Measurements from ENCODE around the gene TEX38.

GRCh38 chr1:46654012-46654411 lies 17.6 kb upstream of the TEX38 start:
- TF ChIP-seq TGIF2 (CRISPR knock-in tag; IDR thresholded peaks at IDR 0.05) (no peak), POLR2AphosphoS5 (IDR thresholded peaks at IDR 0.05; ENCODE audit: low read depth, low read length) (no peak), RAD21 (CRISPR knock-in tag; IDR thresholded peaks at IDR 0.05) (no peak), ELF4 (CRISPR knock-in tag; IDR thresholded peaks at IDR 0.05; ENCODE audit: borderline replicate concordance) (no peak), CTCF (CRISPR knock-in tag; IDR thresholded peaks at IDR 0.05) (no peak), ZNF33A (CRISPR knock-in tag; IDR thresholded peaks at IDR 0.05; ENCODE audit: borderline replicate concordance) (no peak), FOSL1 (CRISPR knock-in tag; IDR thresholded peaks at IDR 0.05; ENCODE audit: borderline replicate concordance) (no peak), ZNF670 (CRISPR knock-in tag; IDR thresholded peaks at IDR 0.05; ENCODE audit: borderline replicate concordance) (no peak), EZH2 (conservative IDR thresholded peaks at IDR 0.05; ENCODE audit: low read depth, low read length) (no peak), ZKSCAN8 (CRISPR knock-in tag; IDR thresholded peaks at IDR 0.05; ENCODE audit: borderline replicate concordance) (no peak), GABPA (IDR thresholded peaks at IDR 0.05; ENCODE audit: low read depth, low read length) (no peak), GABPA (CRISPR knock-in tag; IDR thresholded peaks at IDR 0.05; ENCODE audit: low read depth) (no peak), PAF1 (CRISPR knock-in tag; IDR thresholded peaks at IDR 0.05) (no peak)
